ENCODE data around the gene CCL25. TPM values are rescaled to one million over a fixed set of nuclear protein-coding genes. Genes with fewer than 3 reads are reported as not detected.

Gene CCL25
- total and polyA plus RNA-seq, 10 donors = 0.42 to 1.2 (median 0.66) TPM; not detected in 4

- intact Hi-C loops (cut with DNase I; ENCODE audit: low total_unique reads) = loop anchor here (10.0 kb wide), 1 partner anchor 61 kb away; the partner anchor contains the start of gene TIMM44
- Histone ChIP-seq H3K36me3 (no peaks in the 10 kb centered on the region), H3K27me3 (replicated peaks in 1 of 7) (no peaks in the 10 kb centered on the region), H3K4me1 (peaks cover 37 to 55% (median 50%) of the 10 kb centered on the region in 6 donors), H3K9me3 (no peaks in the 10 kb centered on the region), H3K27ac (peak within 1 kb of the TSS; percentile 75 to 92 (median 86)), H3K4me3 (peak within 1 kb of the TSS; percentile 65 to 93 (median 84))
- 0 to 2% (median 1%) methylated on average over 9 to 98 of the region's 98 CpGs for WGBS, 5 donors
- TF ChIP-seq POLR2AphosphoS5 (IDR thresholded peaks at IDR 0.05) (peak; percentile 63 to 79 (median 75)), CTCF (IDR thresholded peaks at IDR 0.05 in 8 of 11, conservative IDR thresholded peaks at IDR 0.05 in 3 of 11) (no peak), POLR2A (IDR thresholded peaks at IDR 0.05) (no peak)
- DNase-seq = peak; percentile 93
These were observed 46.9 kb upstream of the CCL25 start, which contains the start of gene ELAVL1 for GRCh38 chr19:8005534-8006256. Gene ELAVL1, minus strand, starts transcription at chr19:8005641. Its CDS starts 13,826 bp downstream, at chr19:7991815.

- TF ChIP-seq CTCF (IDR thresholded peaks at IDR 0.05 in 8 of 11, conservative IDR thresholded peaks at IDR 0.05 in 3 of 11) (peak in 8 of 11 experiments; percentile 16 to 50 (median 38)), POLR2AphosphoS5 (IDR thresholded peaks at IDR 0.05) (no peak), POLR2A (IDR thresholded peaks at IDR 0.05) (no peak)
- no peaks in the 10 kb centered on the region for H3K36me3 ChIP-seq
- H3K4me1 ChIP-seq = peaks cover 0 to 6% (median 3%) of the 10 kb centered on the region in 6 donors
- H3K27me3 ChIP-seq (replicated peaks in 1 of 7) = no peaks in the 10 kb centered on the region
- no peak overlapping the region for H3K27ac ChIP-seq
- DNase-seq = peak; percentile 85
- H3K4me3 ChIP-seq = no peak overlapping the region
- intact Hi-C loops (cut with DNase I; ENCODE audit: low total_unique reads) = no loop called here
- H3K9me3 ChIP-seq = no peaks in the 10 kb centered on the region
- 60 to 75% (median 63%) methylated on average over 14 of the region's 14 CpGs for WGBS, 5 donors
These were observed 34.8 kb upstream of the CCL25 start for GRCh38 chr19:8017808-8018207.

- no peak overlapping the region for H3K4me3 ChIP-seq
- no peaks in the 10 kb centered on the region for H3K27me3 ChIP-seq (replicated peaks in 1 of 7)
- DNase-seq = no peak
- intact Hi-C loops (cut with DNase I; ENCODE audit: low total_unique reads) = no loop called here
- H3K36me3 ChIP-seq = no peaks in the 10 kb centered on the region
- H3K27ac ChIP-seq = no peak overlapping the region
- 69 to 80% (median 79%) methylated on average over 9 of the region's 9 CpGs for WGBS, 5 donors
- no peak for TF ChIP-seq POLR2AphosphoS5 (IDR thresholded peaks at IDR 0.05)
- peaks cover 0 to 6% (median 3%) of the 10 kb centered on the region in 6 donors for H3K4me1 ChIP-seq
- no peaks in the 10 kb centered on the region for H3K9me3 ChIP-seq
These were observed 31.9 kb upstream of the CCL25 start for GRCh38 chr19:8020681-8021080.

GRCh38 chr19:8021374-8021773, 31.2 kb upstream of the CCL25 start:
- H3K27me3 ChIP-seq (replicated peaks in 1 of 7) = no peaks in the 10 kb centered on the region
- intact Hi-C loops (cut with DNase I; ENCODE audit: low total_unique reads) = no loop called here
- no peak overlapping the region for H3K4me3 ChIP-seq
- no peaks in the 10 kb centered on the region for H3K36me3 ChIP-seq
- TF ChIP-seq CTCF (IDR thresholded peaks at IDR 0.05 in 8 of 11, conservative IDR thresholded peaks at IDR 0.05 in 3 of 11) (no peak), POLR2AphosphoS5 (IDR thresholded peaks at IDR 0.05) (no peak), POLR2A (IDR thresholded peaks at IDR 0.05) (no peak)
- peaks cover 0 to 6% (median 3%) of the 10 kb centered on the region in 6 donors for H3K4me1 ChIP-seq
- WGBS, 5 donors = 85 to 92% (median 88%) methylated on average over 8 of the region's 8 CpGs
- no peak for DNase-seq
- H3K9me3 ChIP-seq = no peaks in the 10 kb centered on the region
- no peak overlapping the region for H3K27ac ChIP-seq
